T-cell (primary cell): ENCODE data around the gene BABAM2. TPM values are rescaled to one million over a fixed set of nuclear protein-coding genes. Genes with fewer than 3 reads are reported as not detected.
A peak's percentile ranks its signal among the peaks of the same experiment; 100 is the strongest.

Experiments used
- ATAC-seq, 4 experiments: fragments of 200-7000 bp in 3 of 4; fragments of 150-1000 bp in 1 of 4; cut with Tn5 transposase; replicated peaks in 1 of 4; 1 replicate in 3 of 4; 2 replicates in 1 of 4; pipeline ENCODE4 v1.10.0; 2021; ENCODE audit warnings: moderate library complexity in 3 of 4, mild to moderate bottlenecking in 2 of 4, moderate number of reproducible peaks in 1 of 4
- CTCF ChIA-PET, 2 donors: fragments of 300-600 bp; sonication (Branson Sonifier 250); formaldehyde crosslinking; loops; one replicate each; lab custom pipeline; 2022; ENCODE audit warnings: antibody characterized with exemption in 2 of 2; lab: Charles Lee
- POLR2A ChIA-PET, 2 donors: fragments of 300-600 bp; sonication (Branson Sonifier 250); formaldehyde crosslinking; loops; one replicate each; lab custom pipeline; 2022; ENCODE audit warnings: antibody characterized with exemption in 2 of 2; lab: Charles Lee
- DNase-seq, 35 experiments: peaks; one replicate each; pipeline versions ENCODE4 v3.0.0 to v3.0.0-alpha.2; 2013 to 2023
- H3K27ac ChIP-seq: one replicate; pipeline ENCODE4 v1.5.1; 2013; ENCODE audit warnings: low read length
- H3K27me3 ChIP-seq, 2 experiments: replicated peaks in 1 of 2; 1 replicate in 1 of 2; 2 replicates in 1 of 2; pipeline versions ENCODE4 v1.6.1 to v1.7.0; 2013; ENCODE audit warnings: low read length in 1 of 2, mixed read lengths in 1 of 2; ENCODE audit not compliant: control insufficient read depth in 2 of 2, insufficient read depth in 2 of 2; ENCODE audit errors: extremely low read depth in 1 of 2
- H3K36me3 ChIP-seq, 2 donors: 1 replicate in 1 of 2; 2 replicates in 1 of 2; pipeline versions ENCODE4 v1.6.1 to v1.7.0; 2013; ENCODE audit warnings: low read length in 1 of 2; ENCODE audit not compliant: control insufficient read depth in 2 of 2, insufficient read depth in 1 of 2; ENCODE audit errors: extremely low read depth in 1 of 2
- H3K4me1 ChIP-seq, 2 experiments: 1 replicate in 1 of 2; 2 replicates in 1 of 2; pipeline versions ENCODE4 v1.6.1 to v1.7.0; 2013; ENCODE audit warnings: low read length in 2 of 2, mixed read lengths in 1 of 2; ENCODE audit not compliant: insufficient read depth in 2 of 2, control insufficient read depth in 1 of 2; ENCODE audit errors: extremely low read depth in 1 of 2
- H3K4me3 ChIP-seq, 2 donors: 1 replicate in 1 of 2; 2 replicates in 1 of 2; pipeline versions ENCODE4 v1.5.1 to v1.7.0; 2013; ENCODE audit warnings: mild to moderate bottlenecking in 2 of 2, low read length in 1 of 2, moderate library complexity in 1 of 2; ENCODE audit not compliant: control insufficient read depth in 1 of 2; ENCODE audit errors: extremely low read depth in 1 of 2
- H3K9me3 ChIP-seq: 2 replicates; pipeline ENCODE4 v1.7.0; 2013
- H3K27ac Mint-ChIP-seq, 2 donors: one replicate each; pipeline ENCODE4 v1.8.0; 2020 to 2021; ENCODE audit warnings: mild to moderate bottlenecking in 2 of 2, mixed read lengths in 2 of 2
- H3K27me3 Mint-ChIP-seq, 2 donors: one replicate each; pipeline ENCODE4 v1.8.0; 2021 to 2022; ENCODE audit warnings: mixed read lengths in 2 of 2
- H3K36me3 Mint-ChIP-seq: one replicate; pipeline ENCODE4 v1.8.0; 2021; ENCODE audit warnings: mixed read lengths
- H3K4me1 Mint-ChIP-seq, 3 donors: one replicate each; pipeline ENCODE4 v1.8.0; 2020 to 2022; ENCODE audit warnings: mixed read lengths in 3 of 3, mild to moderate bottlenecking in 1 of 3
- H3K4me3 Mint-ChIP-seq, 3 donors: one replicate each; pipeline ENCODE4 v1.8.0; 2020 to 2022; ENCODE audit warnings: mild to moderate bottlenecking in 3 of 3, mixed read lengths in 3 of 3, moderate library complexity in 3 of 3
- H3K9me3 Mint-ChIP-seq, 3 donors: one replicate each; pipeline ENCODE4 v1.8.0; 2020 to 2022; ENCODE audit warnings: mixed read lengths in 3 of 3
- WGBS: methylation state at CpG from one replicate; pipeline ENCODE4 v1.1.5; 2013; ENCODE audit warnings: missing lambda C conversion rate; ENCODE audit not compliant: insufficient coverage; 5-methylcytosine and 5-hydroxymethylcytosine counted together
- total RNA-seq, 35 experiments: library from RNA in 6 of 35; stranded (reverse) in 6 of 35; fragments of 120-200 nt in 1 of 35; gene quantifications; one replicate each; pipeline versions ENCODE4 v1.2.1 to v1.2.4 and lab custom pipeline; 2013 to 2026

The BABAM2 gene
- total RNA-seq, 5 donors from 2014 or later (not counting 1 experiment from before 2014, with no cell fraction given): 28.4 to 45.2 (median 37.4) TPM

- Histone ChIP-seq H3K4me1 (no peaks in the 10 kb centered on the region), H3K9me3 (no peaks in the 10 kb centered on the region), H3K27ac (no peak overlapping the region), H3K4me3 (no peak overlapping the region), H3K27me3 (no peaks in the 10 kb centered on the region), H3K36me3 (no peaks in the 10 kb centered on the region)
- no CpG with 5 or more reads among the region's 4 CpGs for WGBS
- Mint-ChIP-seq H3K27ac (no peak overlapping the region), H3K4me3 (no peak overlapping the region), H3K9me3 (no peaks in the 10 kb centered on the region), H3K27me3 (no peaks in the 10 kb centered on the region), H3K4me1 (peaks cover 5% of the 10 kb centered on the region in 3 donors), H3K36me3 (peaks cover 18% of the 10 kb centered on the region)
- ATAC-seq (no peak), DNase-seq (no peak)
- POLR2A ChIA-PET: no interaction called here
- CTCF ChIA-PET: no interaction called here
These were observed 142.3 kb downstream of the BABAM2 start for GRCh38 chr2:28032816-28033215.

GRCh38 chr2:28034696-28035095 is 144.2 kb downstream of the BABAM2 start:
- Mint-ChIP-seq H3K9me3 (no peaks in the 10 kb centered on the region), H3K4me3 (no peak overlapping the region), H3K4me1 (peaks cover 16 to 20% (median 17%) of the 10 kb centered on the region in 3 donors), H3K27me3 (no peaks in the 10 kb centered on the region), H3K27ac (no peak overlapping the region), H3K36me3 (peaks cover 13% of the 10 kb centered on the region)
- Histone ChIP-seq H3K9me3 (no peaks in the 10 kb centered on the region), H3K27ac (no peak overlapping the region), H3K4me3 (no peak overlapping the region), H3K4me1 (peaks cover 0 to 2% of the 10 kb centered on the region in 2 experiments), H3K36me3 (no peaks in the 10 kb centered on the region), H3K27me3 (no peaks in the 10 kb centered on the region)
- ChIA-PET CTCF (no interaction called here), POLR2A (no interaction called here)
- 97% methylated on average over 3 of the region's 6 CpGs for WGBS
- DNase-seq (no peak), ATAC-seq (no peak)

- ChIA-PET CTCF (no interaction called here), POLR2A (no interaction called here)
- Histone ChIP-seq H3K36me3 (no peaks in the 10 kb centered on the region), H3K27ac (no peak overlapping the region), H3K4me1 (peaks cover 0 to 2% of the 10 kb centered on the region in 2 experiments), H3K9me3 (no peaks in the 10 kb centered on the region), H3K4me3 (no peak overlapping the region), H3K27me3 (no peaks in the 10 kb centered on the region)
- Mint-ChIP-seq H3K36me3 (peaks cover 13% of the 10 kb centered on the region), H3K9me3 (no peaks in the 10 kb centered on the region), H3K4me1 (peaks cover 17 to 21% (median 18%) of the 10 kb centered on the region in 3 donors), H3K27me3 (no peaks in the 10 kb centered on the region), H3K4me3 (no peak overlapping the region), H3K27ac (no peak overlapping the region)
- WGBS: 100% methylated on average over 2 of the region's 3 CpGs
- no peak for ATAC-seq
- DNase-seq: no peak
These were observed 144.7 kb downstream of the BABAM2 start for GRCh38 chr2:28035163-28035690.

GRCh38 chr2:28035816-28036215 is 145.3 kb downstream of the BABAM2 start:
- no peaks in the 10 kb centered on the region for H3K27me3 ChIP-seq
- 100% methylated on average over 2 of the region's 4 CpGs for WGBS
- H3K4me1 Mint-ChIP-seq: peaks cover 17 to 21% (median 18%) of the 10 kb centered on the region in 3 donors
- no peaks in the 10 kb centered on the region for H3K9me3 ChIP-seq
- POLR2A ChIA-PET: no interaction called here
- H3K27ac Mint-ChIP-seq: no peak overlapping the region
- H3K4me3 Mint-ChIP-seq: no peak overlapping the region
- CTCF ChIA-PET: no interaction called here
- H3K9me3 Mint-ChIP-seq: no peaks in the 10 kb centered on the region
- H3K27ac ChIP-seq: no peak overlapping the region
- no peaks in the 10 kb centered on the region for H3K27me3 Mint-ChIP-seq
- DNase-seq: no peak
- no peaks in the 10 kb centered on the region for H3K36me3 ChIP-seq
- peaks cover 13% of the 10 kb centered on the region for H3K36me3 Mint-ChIP-seq
- no peak for ATAC-seq
- H3K4me3 ChIP-seq: no peak overlapping the region
- H3K4me1 ChIP-seq: peaks cover 0 to 2% of the 10 kb centered on the region in 2 experiments

- Mint-ChIP-seq H3K27me3 (no peaks in the 10 kb centered on the region), H3K4me1 (peaks cover 17 to 21% (median 18%) of the 10 kb centered on the region in 3 donors), H3K36me3 (peaks cover 13% of the 10 kb centered on the region), H3K9me3 (no peaks in the 10 kb centered on the region), H3K27ac (no peak overlapping the region), H3K4me3 (no peak overlapping the region)
- Histone ChIP-seq H3K36me3 (no peaks in the 10 kb centered on the region), H3K9me3 (no peaks in the 10 kb centered on the region), H3K4me1 (peaks cover 0 to 2% of the 10 kb centered on the region in 2 experiments), H3K4me3 (no peak overlapping the region), H3K27ac (no peak overlapping the region), H3K27me3 (no peaks in the 10 kb centered on the region)
- ChIA-PET POLR2A (no interaction called here), CTCF (no interaction called here)
- ATAC-seq (no peak), DNase-seq (no peak)
- WGBS: no CpG with 5 or more reads among the region's 1 CpG
These were observed 145.8 kb downstream of the BABAM2 start for GRCh38 chr2:28036307-28036706.

- no peak for ATAC-seq
- H3K4me1 ChIP-seq: peaks cover 0 to 2% of the 10 kb centered on the region in 2 experiments
- H3K27ac Mint-ChIP-seq: peak overlapping the region in 1 of 2 donors; percentile 19
- H3K4me3 ChIP-seq: no peak overlapping the region
- no peak for DNase-seq
- no peaks in the 10 kb centered on the region for H3K36me3 ChIP-seq
- WGBS: no CpG with 5 or more reads among the region's 1 CpG
- no peaks in the 10 kb centered on the region for H3K27me3 Mint-ChIP-seq
- ChIA-PET POLR2A (interaction anchor here in 1 of 2 donors (0.7 kb wide), 1 partner anchor 1005 kb away, joined by 3 read pairs; no protein-coding TSS in a partner anchor), CTCF (no interaction called here)
- no peaks in the 10 kb centered on the region for H3K9me3 Mint-ChIP-seq
- H3K27me3 ChIP-seq: no peaks in the 10 kb centered on the region
- H3K9me3 ChIP-seq: no peaks in the 10 kb centered on the region
- H3K4me1 Mint-ChIP-seq: peaks cover 13 to 16% (median 14%) of the 10 kb centered on the region in 3 donors
- H3K36me3 Mint-ChIP-seq: peaks cover 17% of the 10 kb centered on the region
- no peak overlapping the region for H3K4me3 Mint-ChIP-seq
- H3K27ac ChIP-seq: no peak overlapping the region
These were observed 148.2 kb downstream of the BABAM2 start for GRCh38 chr2:28038722-28039121.
